Measurements from ENCODE around the gene PLEKHA4.
"Not testable (repeated sequence)": the region's sequence is repeated elsewhere in the genome, so short reads cannot be mapped to it uniquely, and the experiment has no call there.

Gene PLEKHA4, protein sequence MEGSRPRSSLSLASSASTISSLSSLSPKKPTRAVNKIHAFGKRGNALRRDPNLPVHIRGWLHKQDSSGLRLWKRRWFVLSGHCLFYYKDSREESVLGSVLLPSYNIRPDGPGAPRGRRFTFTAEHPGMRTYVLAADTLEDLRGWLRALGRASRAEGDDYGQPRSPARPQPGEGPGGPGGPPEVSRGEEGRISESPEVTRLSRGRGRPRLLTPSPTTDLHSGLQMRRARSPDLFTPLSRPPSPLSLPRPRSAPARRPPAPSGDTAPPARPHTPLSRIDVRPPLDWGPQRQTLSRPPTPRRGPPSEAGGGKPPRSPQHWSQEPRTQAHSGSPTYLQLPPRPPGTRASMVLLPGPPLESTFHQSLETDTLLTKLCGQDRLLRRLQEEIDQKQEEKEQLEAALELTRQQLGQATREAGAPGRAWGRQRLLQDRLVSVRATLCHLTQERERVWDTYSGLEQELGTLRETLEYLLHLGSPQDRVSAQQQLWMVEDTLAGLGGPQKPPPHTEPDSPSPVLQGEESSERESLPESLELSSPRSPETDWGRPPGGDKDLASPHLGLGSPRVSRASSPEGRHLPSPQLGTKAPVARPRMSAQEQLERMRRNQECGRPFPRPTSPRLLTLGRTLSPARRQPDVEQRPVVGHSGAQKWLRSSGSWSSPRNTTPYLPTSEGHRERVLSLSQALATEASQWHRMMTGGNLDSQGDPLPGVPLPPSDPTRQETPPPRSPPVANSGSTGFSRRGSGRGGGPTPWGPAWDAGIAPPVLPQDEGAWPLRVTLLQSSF

GRCh38 chr19:48868114-48868886 is at the start of gene PLEKHA4:
TSS of gene PLEKHA4 (minus strand) at chr19:48868617. CDS start at chr19:48867620, 997 bp downstream.
- no peak for DNase-seq

DNA sequence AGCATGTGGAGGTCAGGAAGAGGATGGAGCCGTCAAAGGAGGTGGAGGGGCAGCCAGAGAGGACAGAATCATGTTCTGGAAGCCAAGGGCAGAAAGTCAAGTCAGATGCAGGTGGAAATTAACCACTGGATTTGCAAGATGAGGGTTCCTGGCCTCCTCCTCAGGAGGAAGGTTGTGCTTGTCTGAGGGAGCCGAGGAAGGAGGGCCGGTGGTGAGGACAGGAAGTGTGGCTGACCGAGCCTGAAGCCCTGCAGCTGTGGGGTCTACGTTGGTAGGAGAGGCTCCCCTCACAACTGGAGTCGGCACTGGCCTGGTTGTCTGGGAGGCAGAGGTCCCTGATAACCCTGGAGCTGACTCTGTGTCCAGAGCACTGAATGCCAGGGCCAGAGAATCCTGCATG is 49.7 kb upstream of the PLEKHA4 start:
- DNase-seq = no peak

GRCh38 chr19:48915757-48916156 is 47.3 kb upstream of the PLEKHA4 start:
- DNase-seq = no peak

GRCh38 chr19:48914181-48914580 is 45.8 kb upstream of the PLEKHA4 start:
- DNase-seq = no peak

DNA sequence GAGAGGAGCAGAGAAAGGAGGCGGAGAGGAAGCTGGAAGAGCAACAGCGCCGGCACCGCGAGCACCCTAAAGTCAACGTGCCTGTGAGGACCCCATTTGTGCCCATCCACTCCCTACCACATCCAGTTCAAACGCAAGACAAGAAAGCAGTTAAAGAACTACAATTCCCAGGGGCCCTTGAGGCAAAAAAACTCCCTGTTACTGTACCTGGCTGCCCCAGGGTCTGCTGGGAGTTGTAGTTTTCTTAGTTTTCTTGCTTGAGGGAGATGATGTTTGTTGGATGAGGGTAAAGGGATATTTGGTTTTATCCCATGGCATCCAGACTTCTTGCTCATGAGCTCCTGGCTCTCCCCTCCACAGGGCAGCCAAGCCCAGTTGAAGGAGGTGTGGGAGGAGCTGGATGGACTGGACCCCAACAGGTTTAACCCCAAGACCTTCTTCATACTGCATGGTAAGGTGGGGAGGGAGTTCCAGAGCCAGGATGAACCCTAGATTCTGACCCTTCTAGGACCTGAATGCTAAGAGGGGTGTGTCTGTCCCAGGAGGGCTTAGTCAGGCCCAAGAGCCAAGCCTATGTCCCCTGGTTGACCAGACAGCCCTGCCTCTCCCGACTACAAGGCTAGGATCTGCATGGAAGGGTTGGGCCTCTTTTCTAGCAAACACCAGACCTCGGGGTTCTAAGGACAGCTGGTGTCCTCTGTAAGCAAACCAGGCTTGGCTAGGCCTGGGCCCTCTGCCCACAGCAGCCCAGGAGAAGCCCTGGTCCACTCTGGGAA is 44.9 kb upstream of the PLEKHA4 start:
- no peak for DNase-seq

- DNase-seq = no peak
Measured at GRCh38 chr19:48910803-48911202, 42.4 kb upstream of the PLEKHA4 start.

- DNase-seq = not testable (repeated sequence)
Measured at GRCh38 chr19:48909424-48910077, 41.1 kb upstream of the PLEKHA4 start.

- no peak for DNase-seq
Measured at GRCh38 chr19:48907671-48908070, 39.3 kb upstream of the PLEKHA4 start.

GRCh38 chr19:48906324-48906723 is 37.9 kb upstream of the PLEKHA4 start:
- DNase-seq = no peak

DNA sequence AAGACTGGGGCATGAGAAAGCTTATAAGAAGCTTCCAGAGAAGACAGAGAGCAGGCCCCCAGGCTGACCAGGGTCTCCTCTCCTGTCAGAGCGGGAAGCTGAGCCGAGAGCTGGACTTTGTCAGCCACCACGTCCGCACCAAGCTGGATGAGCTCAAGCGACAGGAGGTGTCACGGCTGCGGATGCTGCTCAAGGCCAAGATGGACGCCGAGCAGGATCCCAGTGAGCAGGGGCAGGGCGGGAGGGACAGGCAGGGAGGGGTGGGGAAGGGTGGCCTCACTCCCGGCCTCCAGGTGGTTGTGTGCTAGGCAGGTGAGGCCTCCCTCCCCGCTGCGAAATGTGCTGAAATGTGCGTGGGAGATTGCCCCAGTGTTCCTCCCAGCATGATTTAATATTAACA is 37.2 kb upstream of the PLEKHA4 start:
- DNase-seq = no peak

GRCh38 chr19:48903788-48904187 is 35.4 kb upstream of the PLEKHA4 start:
- not testable (repeated sequence) for DNase-seq

DNA sequence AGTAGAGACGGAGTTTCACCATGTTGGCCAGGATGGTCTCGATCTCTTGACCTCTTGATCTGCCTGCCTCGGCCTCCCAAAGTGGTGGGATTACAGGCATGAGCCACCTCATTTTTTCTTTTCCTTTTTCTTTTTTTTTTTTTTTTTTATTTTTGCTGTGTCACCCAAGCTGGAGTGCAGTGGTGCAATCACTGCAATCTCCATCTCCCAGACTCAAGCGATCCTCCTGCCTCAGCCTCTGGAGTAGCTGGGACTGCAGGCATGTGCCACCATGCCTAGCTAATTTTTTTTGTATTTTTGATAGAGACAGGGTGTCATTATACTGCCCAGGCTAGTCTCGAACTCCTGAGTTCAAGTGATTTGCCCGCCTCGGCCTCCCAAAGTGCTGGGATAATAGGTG is 33.9 kb upstream of the PLEKHA4 start:
- DNase-seq = not testable (repeated sequence)

- DNase-seq = no peak
Measured at GRCh38 chr19:48900477-48901406, 32.3 kb upstream of the PLEKHA4 start.

DNA sequence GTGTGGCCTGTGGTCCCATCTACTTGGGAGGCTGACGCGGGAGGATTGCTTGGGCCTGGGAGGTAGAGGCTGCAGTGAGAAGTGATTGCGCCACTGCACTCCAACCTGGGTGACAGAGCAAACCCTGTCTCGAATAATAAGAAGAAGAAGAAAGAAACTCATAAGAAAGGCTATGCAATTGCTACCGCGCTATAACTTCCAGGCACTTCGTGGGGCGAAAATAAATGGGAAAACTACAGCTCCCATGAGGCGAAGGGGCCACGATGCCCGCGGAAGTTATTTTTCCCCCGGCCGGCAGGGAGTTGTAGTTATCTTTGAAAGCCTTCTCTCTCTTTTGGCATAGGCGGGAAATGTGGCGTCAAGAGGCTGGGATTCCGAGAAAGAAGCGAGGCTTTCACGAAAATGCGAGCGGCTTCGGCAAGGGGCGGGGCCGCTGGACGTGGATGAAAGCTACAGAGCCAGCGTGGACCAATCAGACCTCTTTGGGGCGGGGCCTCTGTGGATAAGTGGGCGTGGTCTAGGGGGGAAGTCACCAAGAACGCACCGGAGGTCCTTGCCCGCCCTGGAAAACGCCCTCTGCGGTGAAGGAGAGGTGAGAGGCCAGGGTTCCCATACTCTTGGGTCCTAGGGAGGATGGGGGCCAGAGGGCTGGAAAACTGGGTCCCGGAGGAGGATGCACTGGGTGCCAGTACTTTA is 31.5 kb upstream of the PLEKHA4 start, which contains the start of gene NUCB1:
TSS of gene NUCB1 (plus strand) at position 532 of the 696 bp plus-strand sequence. CDS start 485 bp downstream, outside the sequence.
- peak; percentile 98 for DNase-seq

DNA sequence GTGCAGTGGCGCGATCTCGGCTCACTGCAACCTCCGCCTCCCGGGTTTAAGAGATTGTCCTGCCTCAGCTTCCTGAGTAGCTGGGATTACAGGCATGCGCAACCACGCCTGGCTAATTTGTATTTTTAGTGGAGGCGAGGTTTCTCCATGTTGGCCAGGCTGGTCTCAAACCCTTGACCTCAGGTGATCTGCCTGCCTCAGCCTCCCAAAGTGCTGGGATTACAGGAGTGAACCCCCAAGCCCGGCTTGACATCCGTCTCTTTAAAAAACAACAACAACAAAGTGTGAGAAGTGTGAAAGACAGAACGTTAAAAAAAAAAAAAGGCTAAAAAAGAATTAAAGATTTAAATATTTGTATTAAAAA is 31.0 kb upstream of the PLEKHA4 start:
- DNase-seq = not testable (repeated sequence)

DNA sequence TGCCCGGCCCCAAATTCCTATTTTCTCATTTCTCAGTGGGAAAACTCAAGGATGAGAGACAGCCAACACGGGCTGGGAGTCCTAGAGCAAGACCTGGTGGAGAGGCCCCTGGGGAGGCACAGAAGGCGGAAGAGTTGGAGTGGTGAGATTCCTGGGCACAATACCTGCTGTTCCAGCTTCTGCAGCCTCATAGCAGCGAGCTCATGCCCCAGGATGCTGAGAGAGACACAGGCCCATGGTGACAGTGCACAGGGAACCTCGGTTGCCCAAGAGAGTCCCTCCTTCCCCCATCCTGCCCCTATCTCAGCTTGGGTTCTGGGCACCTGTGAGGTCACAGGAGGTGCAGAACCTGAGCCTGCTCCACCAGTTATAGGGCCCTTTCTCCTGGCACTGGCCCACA is 28.8 kb upstream of the PLEKHA4 start:
- no peak for DNase-seq

DNA sequence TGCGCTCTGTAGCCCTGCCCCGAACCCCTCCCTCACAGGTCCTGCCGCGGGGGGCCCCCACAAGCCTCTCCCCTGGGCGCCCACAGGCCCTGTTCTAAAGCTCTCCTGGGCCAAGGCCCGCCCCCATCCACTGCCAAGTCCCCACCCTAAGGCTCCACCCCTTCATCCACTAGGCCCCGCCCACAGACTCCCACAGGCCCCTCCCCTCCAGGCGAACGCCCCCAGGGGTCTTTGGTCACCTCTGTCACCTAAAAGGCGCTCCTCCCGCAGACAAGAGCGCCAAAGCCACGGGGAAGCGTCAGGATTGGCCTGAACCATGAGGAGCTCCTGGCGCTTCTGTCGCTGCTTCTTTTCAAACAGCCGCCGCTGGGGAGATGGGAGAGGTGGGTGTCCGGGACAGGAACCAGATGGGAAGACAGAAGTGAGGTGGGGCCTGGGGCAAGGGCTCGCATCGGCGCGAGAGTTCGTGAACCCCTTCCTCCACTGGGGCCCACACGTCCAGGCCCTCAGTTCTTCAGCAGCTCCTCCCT is 27.8 kb upstream of the PLEKHA4 start:
- no peak for DNase-seq

- DNase-seq = no peak
Measured at GRCh38 chr19:48895226-48895625, 26.8 kb upstream of the PLEKHA4 start.

- DNase-seq = no peak
Measured at GRCh38 chr19:48890551-48890950, 22.1 kb upstream of the PLEKHA4 start.

DNA sequence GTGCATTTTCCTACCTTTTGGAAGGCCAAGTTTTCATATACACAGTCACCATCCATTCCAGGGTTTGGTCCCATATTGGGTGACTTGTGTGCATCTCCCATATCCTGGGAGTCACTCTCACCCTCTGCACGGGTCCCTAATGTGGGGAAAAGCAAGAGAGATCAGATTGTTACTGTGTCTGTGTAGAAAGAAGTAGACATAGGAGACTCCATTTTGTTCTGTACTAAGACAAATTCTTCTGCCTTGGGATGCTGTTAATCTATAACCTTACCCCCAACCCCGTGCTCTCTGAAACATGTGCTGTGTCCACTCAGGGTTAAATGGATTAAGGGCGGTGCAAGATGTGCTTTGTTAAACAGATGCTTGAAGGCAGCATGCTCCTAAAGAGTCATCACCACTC is 21.1 kb upstream of the PLEKHA4 start:
- DNase-seq = not testable (repeated sequence)
